ENCODE measurements around the gene UNKL. TPM values are rescaled to one million over a fixed set of nuclear protein-coding genes. Genes with fewer than 3 reads are reported as not detected.

The UNKL gene
- total and polyA plus RNA-seq, 2 donors (not counting 1 experiment from before 2014, with no cell fraction given) = 53.9 to 178 TPM

- no peaks in the 10 kb centered on the region for H3K9me3 ChIP-seq (ENCODE audit: control extremely low read depth in 1 of 3, control insufficient read depth in 2 of 3, insufficient read depth in 1 of 3, low read length in 2 of 3)
- Mint-ChIP-seq H3K4me3 (no peak overlapping the region), H3K4me1 (peaks cover 14% of the 10 kb centered on the region), H3K27me3 (no peaks in the 10 kb centered on the region), H3K9me3 (ENCODE audit: insufficient read depth) (no peaks in the 10 kb centered on the region), H3K27ac (no peak overlapping the region)
- no peak overlapping the region for H2AFZ ChIP-seq (ENCODE audit: insufficient read depth, low read depth, low read length, poor library complexity, severe bottlenecking)
- peaks cover 10 to 13% of the 10 kb centered on the region in 2 donors for H3K4me1 ChIP-seq (ENCODE audit: control insufficient read depth in 2 of 2, insufficient read depth in 2 of 2, low read length in 2 of 2)
- H3K27me3 ChIP-seq (replicated peaks in 1 of 4; ENCODE audit: control extremely low read depth in 1 of 4, control insufficient read depth in 3 of 4, insufficient read depth in 4 of 4, low read length in 3 of 4) = no peaks in the 10 kb centered on the region
- peaks cover 0 to 29% of the 10 kb centered on the region in 2 experiments for H3K36me3 ChIP-seq (replicated peaks in 1 of 2; ENCODE audit: control extremely low read depth in 1 of 2, control insufficient read depth in 1 of 2, extremely low read depth in 1 of 2, insufficient read depth in 2 of 2, low read length in 1 of 2)
- no peak for DNase-seq
- no peak overlapping the region for H3K4me3 ChIP-seq (ENCODE audit: control extremely low read depth in 1 of 5, extremely low read depth in 1 of 5, insufficient read depth in 1 of 5, low read depth in 2 of 5, low read length in 4 of 5)
- no peak overlapping the region for H3K27ac ChIP-seq (ENCODE audit: low read length in 2 of 2)
- 96% methylated on average over 24 of the region's 24 CpGs for WGBS (ENCODE audit: insufficient coverage)
- intact Hi-C loops (cut with micrococcal nuclease) = loop anchor here (5.0 kb wide), 1 partner anchor 37 kb away; the partner anchor contains the start of gene UNKL
- H4K20me1 ChIP-seq (ENCODE audit: control insufficient read depth, insufficient read depth, low read length, poor library complexity, severe bottlenecking) = peaks cover 65% of the 10 kb centered on the region
- no peak for ATAC-seq (ENCODE audit: low read depth)
- POLR2A ChIA-PET = no interaction called here
- no peak overlapping the region for H3K4me2 ChIP-seq (replicated peaks; ENCODE audit: low read depth, low read length, poor library complexity, severe bottlenecking)
- H3K79me2 ChIP-seq (ENCODE audit: control insufficient read depth, insufficient read depth, low read length) = peaks cover 42% of the 10 kb centered on the region
- CTCF ChIA-PET = interaction anchor here (1.3 kb wide), 1 partner anchor 10 kb away, joined by 3 read pairs; no protein-coding TSS in a partner anchor
- H3K9ac ChIP-seq (ENCODE audit: low read length) = no peak overlapping the region
- TF ChIP-seq, protein P1, sequence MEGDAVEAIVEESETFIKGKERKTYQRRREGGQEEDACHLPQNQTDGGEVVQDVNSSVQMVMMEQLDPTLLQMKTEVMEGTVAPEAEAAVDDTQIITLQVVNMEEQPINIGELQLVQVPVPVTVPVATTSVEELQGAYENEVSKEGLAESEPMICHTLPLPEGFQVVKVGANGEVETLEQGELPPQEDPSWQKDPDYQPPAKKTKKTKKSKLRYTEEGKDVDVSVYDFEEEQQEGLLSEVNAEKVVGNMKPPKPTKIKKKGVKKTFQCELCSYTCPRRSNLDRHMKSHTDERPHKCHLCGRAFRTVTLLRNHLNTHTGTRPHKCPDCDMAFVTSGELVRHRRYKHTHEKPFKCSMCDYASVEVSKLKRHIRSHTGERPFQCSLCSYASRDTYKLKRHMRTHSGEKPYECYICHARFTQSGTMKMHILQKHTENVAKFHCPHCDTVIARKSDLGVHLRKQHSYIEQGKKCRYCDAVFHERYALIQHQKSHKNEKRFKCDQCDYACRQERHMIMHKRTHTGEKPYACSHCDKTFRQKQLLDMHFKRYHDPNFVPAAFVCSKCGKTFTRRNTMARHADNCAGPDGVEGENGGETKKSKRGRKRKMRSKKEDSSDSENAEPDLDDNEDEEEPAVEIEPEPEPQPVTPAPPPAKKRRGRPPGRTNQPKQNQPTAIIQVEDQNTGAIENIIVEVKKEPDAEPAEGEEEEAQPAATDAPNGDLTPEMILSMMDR (IDR thresholded peaks at IDR 0.05) = no peak
- TF ChIP-seq EZH2 (IDR thresholded peaks at IDR 0.05; ENCODE audit: borderline replicate concordance, insufficient read depth, low read depth, low read length, poor library complexity, severe bottlenecking) = no peak
Measured at GRCh38 chr16:1375298-1375640, 39.2 kb downstream of the UNKL start.

- intact Hi-C loops (cut with micrococcal nuclease) = loop anchor here (5.0 kb wide), 1 partner anchor 38 kb away; the partner anchor contains the start of gene UNKL
- no peak overlapping the region for H3K27ac Mint-ChIP-seq
- H3K27ac ChIP-seq (ENCODE audit: low read length in 2 of 2) = no peak overlapping the region
- CTCF ChIA-PET = interaction anchor here (1.3 kb wide), 1 partner anchor 9 kb away, joined by 3 read pairs; no protein-coding TSS in a partner anchor
- no peak overlapping the region for H3K9ac ChIP-seq (ENCODE audit: low read length)
- no peak overlapping the region for H2AFZ ChIP-seq (ENCODE audit: insufficient read depth, low read depth, low read length, poor library complexity, severe bottlenecking)
- DNase-seq (no peak), ATAC-seq (ENCODE audit: low read depth) (no peak)
- POLR2A ChIA-PET = no interaction called here
- H3K4me3 ChIP-seq (ENCODE audit: control extremely low read depth in 1 of 5, extremely low read depth in 1 of 5, insufficient read depth in 1 of 5, low read depth in 2 of 5, low read length in 4 of 5) = no peak overlapping the region
- WGBS (ENCODE audit: insufficient coverage) = 97% methylated on average over 45 of the region's 46 CpGs
- H3K9me3 Mint-ChIP-seq (ENCODE audit: insufficient read depth) = no peaks in the 10 kb centered on the region
- TF ChIP-seq, protein P1 (IDR thresholded peaks at IDR 0.05) = no peak
- TF ChIP-seq EZH2 (IDR thresholded peaks at IDR 0.05; ENCODE audit: borderline replicate concordance, insufficient read depth, low read depth, low read length, poor library complexity, severe bottlenecking) = no peak
- H3K36me3 ChIP-seq (replicated peaks in 1 of 2; ENCODE audit: control extremely low read depth in 1 of 2, control insufficient read depth in 1 of 2, extremely low read depth in 1 of 2, insufficient read depth in 2 of 2, low read length in 1 of 2) = peaks cover 0 to 27% of the 10 kb centered on the region in 2 experiments
- H3K27me3 ChIP-seq (replicated peaks in 1 of 4; ENCODE audit: control extremely low read depth in 1 of 4, control insufficient read depth in 3 of 4, insufficient read depth in 4 of 4, low read length in 3 of 4) = no peaks in the 10 kb centered on the region
- H3K4me1 Mint-ChIP-seq = peaks cover 9% of the 10 kb centered on the region
- no peak overlapping the region for H3K4me2 ChIP-seq (replicated peaks; ENCODE audit: low read depth, low read length, poor library complexity, severe bottlenecking)
- peaks cover 36% of the 10 kb centered on the region for H3K79me2 ChIP-seq (ENCODE audit: control insufficient read depth, insufficient read depth, low read length)
- peaks cover 5 to 7% of the 10 kb centered on the region in 2 donors for H3K4me1 ChIP-seq (ENCODE audit: control insufficient read depth in 2 of 2, insufficient read depth in 2 of 2, low read length in 2 of 2)
- no peaks in the 10 kb centered on the region for H3K27me3 Mint-ChIP-seq
- peaks cover 65% of the 10 kb centered on the region for H4K20me1 ChIP-seq (ENCODE audit: control insufficient read depth, insufficient read depth, low read length, poor library complexity, severe bottlenecking)
- no peaks in the 10 kb centered on the region for H3K9me3 ChIP-seq (ENCODE audit: control extremely low read depth in 1 of 3, control insufficient read depth in 2 of 3, insufficient read depth in 1 of 3, low read length in 2 of 3)
- no peak overlapping the region for H3K4me3 Mint-ChIP-seq
Measured at GRCh38 chr16:1374418-1375297, 39.8 kb downstream of the UNKL start.

Measured in B cell (primary cell).